Liver (tissue), 3 donors: ENCODE results near the gene CCDC9B.

Experiments
- CTCF ChIP-seq: fragments of 150-350 bp; IDR thresholded peaks from 2 replicates; pipeline ENCODE4 v1.5.1; 2017; ENCODE audit warnings: improper control_type of control experiment, low read depth, low read length; ENCODE audit not compliant: missing input control
- EGR1 ChIP-seq, 2 donors: IDR thresholded peaks; 2 replicates each; pipeline ENCODE4 v1.6.1; 2016 to 2018; ENCODE audit warnings: antibody characterized with exemption in 2 of 2, low read depth in 2 of 2
- NR2F2 ChIP-seq: IDR thresholded peaks from 2 replicates; pipeline ENCODE4 v1.6.1; 2016; ENCODE audit warnings: antibody characterized with exemption
- RAD21 ChIP-seq, 2 donors: IDR thresholded peaks; 2 replicates each; pipeline ENCODE4 v1.6.1; 2016; ENCODE audit warnings: antibody characterized with exemption in 2 of 2, mild to moderate bottlenecking in 2 of 2
- donor health status: healthy.
- donor health status: healthy.

GRCh38 chr15:40297356-40297755 lies 43.4 kb downstream of the CCDC9B start:
- TF ChIP-seq NR2F2 (no peak), CTCF (no peak), EGR1 (IDR thresholded peaks at IDR 0.05; ENCODE audit: low read depth in 2 of 2) (no peak), RAD21 (IDR thresholded peaks at IDR 0.05) (no peak)
